GM21528 (cell line): ENCODE results near the gene REPS2.

Experiments
- ATAC-seq: cut with Tn5 transposase; IDR thresholded peaks from one replicate; pipeline ENCODE4 v1.9.1; 2021; ENCODE audit warnings: mild to moderate bottlenecking, moderate library complexity; ENCODE audit not compliant: unreplicated experiment, low FRiP score

Gene REPS2

DNA sequence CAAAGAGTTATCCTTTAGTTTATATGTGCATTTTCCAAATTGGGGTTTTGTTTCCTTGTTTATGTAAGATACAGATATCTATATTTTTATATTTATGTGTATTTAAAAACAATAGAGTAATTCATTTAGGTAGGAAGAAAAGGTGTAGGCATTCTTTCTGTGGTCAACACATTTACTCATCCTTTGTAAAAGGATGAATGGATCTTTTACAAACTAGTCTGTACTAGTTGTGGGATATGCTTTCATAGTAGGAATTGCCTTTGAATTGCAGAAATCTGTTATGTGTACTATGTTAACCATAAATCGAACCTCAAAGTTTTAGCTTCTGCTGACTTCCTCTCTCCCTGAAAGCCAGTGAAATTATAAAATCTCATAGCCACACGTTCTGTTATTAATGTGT is 128.5 kb downstream of the REPS2 start:
- ATAC-seq = no peak

GRCh38 chrX:17077361-17077760 is 130.9 kb downstream of the REPS2 start:
- no peak for ATAC-seq

- no peak for ATAC-seq
Observed at GRCh38 chrX:17078031-17078720, 131.7 kb downstream of the REPS2 start.

DNA sequence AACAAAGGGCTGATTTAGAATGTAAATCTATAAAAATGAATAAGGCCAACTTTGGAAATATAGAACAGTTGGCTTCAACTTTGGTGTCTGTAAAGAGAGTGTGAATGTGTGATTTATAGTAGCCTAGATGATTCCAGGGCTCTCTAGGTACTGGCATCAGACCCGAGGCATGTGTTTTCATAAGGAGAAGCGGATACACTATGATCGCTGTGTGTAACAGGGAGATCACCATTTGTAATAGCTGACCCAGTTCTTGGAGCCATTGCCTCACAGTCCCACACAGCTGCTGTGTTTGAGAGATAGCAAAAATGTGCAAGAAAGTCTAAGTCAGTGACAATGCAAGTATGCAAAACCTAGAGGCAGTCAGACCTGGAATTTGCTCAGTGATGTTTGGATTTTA is 135.1 kb downstream of the REPS2 start:
- no peak for ATAC-seq

DNA sequence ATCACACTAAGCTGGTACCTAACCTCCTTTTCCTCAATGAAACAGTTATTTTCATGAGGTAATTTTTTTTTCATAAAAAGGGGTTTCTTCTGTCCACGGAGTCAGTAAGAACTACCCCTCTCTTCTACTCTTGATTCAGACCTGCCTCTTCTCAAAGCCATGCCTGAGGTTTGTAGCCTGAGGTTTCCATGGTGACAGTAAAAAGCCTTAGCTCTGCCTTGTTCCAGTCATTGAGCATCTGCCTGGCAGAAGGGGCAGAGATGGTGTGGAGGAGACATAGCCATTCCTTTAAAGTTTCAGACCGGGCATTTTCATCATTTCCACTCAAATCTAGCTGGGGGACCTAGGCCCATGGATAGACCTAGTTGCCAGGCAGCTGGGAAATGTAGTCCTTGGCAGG is 135.5 kb downstream of the REPS2 start:
- ATAC-seq = no peak

- no peak for ATAC-seq
Observed at GRCh38 chrX:17082831-17083230, 136.4 kb downstream of the REPS2 start.

DNA sequence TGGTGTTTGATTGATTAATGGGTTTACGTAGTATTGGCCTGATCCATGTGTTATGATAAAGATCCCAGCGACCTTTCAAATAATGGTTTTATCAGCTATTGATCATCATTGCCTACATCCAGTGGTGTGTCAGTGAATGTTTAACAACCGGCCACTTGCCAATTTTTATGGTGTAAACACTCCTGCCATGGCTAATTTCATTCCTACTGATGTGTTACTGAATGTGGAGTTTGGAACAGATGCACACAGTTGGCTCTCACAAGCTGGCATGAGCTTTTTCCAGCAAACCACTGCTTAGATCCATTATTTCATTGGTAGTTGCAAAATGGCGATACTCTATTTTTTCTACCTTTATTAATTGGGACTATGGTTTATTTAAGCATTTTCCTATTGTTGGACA is 139.9 kb downstream of the REPS2 start:
- ATAC-seq = no peak

DNA sequence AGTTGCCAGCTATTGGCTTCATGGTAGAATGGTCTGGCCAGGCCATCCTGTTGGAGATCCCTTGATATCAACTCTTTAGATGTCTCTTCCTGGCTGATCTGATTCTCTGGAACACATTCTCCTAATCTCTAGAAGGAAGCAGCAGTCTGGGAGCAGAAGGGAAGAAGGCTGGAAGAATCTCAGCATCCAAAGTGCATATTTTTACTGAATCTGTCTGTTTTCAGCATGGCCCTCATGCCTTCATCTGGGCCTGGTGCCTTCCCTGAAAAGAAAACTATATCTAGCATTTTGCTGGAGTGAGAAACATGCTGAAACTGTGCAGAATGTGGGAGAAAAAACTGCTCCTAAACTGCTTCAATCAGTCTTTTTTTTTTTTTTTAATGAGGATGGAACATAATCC is 148.7 kb downstream of the REPS2 start:
- no peak for ATAC-seq

GRCh38 chrX:17098516-17099247 is 152.2 kb downstream of the REPS2 start:
- ATAC-seq = no peak

- ATAC-seq = no peak
Observed at GRCh38 chrX:17104433-17104832, 158.0 kb downstream of the REPS2 start.

DNA sequence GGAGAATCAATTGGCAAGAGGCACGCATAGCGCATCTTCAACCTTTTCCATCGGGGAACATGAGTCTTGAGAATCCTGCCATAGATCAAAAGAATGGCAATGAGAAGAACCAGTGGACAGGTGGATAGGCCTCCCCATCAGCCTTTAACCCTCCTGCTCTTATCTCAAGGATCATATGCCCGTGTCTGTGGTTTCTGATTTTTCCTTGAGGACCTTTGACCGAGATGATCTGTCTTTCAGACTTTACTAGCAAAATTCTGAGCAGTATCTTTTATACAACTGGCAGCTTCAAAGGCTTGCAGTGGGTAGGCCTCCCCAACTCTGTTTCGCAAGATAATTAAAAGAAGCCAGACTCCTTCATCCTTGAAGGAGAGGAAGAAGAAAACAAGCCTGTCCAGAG is 174.4 kb downstream of the REPS2 start:
- no peak for ATAC-seq

DNA sequence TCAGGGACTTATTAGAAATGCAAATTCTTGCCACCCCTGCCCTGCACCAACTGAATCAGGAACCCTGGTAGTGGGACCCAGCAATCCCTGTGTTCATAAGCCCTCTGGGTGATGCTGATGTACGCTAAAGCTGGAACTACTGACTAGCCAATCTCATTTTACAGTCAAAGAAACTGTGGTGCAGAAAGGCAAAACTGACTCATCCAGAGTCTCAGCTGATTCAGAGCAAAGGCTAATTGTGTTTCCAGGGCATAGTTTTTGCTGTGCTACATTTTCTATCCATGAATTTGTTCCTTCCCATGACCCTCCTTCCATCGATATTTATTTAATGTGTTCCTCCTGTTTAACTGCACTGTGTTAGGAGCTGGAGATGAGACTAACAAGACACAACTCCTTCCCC is 207.5 kb downstream of the REPS2 start:
- ATAC-seq = no peak

GRCh38 chrX:17160975-17161374 is 214.5 kb downstream of the REPS2 start:
- no peak for ATAC-seq

DNA sequence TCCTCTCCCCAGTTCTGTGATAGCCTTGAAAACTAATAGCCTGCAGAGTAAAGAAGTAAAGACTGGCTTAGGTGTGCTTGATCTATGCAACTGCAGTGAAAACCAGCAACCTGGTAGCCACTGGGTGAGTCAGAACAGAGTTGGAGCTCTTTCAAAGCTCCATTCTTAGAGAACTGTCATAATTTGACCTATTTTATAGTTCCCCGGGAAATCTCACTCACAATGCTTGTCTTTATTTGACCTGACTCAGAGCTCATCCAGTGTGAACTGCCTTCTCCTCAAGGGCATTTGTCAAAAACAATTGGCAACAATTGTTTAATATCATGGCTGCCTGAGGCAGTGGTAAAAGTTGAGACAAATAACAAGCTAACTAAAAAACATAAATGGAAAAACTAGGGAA is 215.5 kb downstream of the REPS2 start:
- no peak for ATAC-seq

DNA sequence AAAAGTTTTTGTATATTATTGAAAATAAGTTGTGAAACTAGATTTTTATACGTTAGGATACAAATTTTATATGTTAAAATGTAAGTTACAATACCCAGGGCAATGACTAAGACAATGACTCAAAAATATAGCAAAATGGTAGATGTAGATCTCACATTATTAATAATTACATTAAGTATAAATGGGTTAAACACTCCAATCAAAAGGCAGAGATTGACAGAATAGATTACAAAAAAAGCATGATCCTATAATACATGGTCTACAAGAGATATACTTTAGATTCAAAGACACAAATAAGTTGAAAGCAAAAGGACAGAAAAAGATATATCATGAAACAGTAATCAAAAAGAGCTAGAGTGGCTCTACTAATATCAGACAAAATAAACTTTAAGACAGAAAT is 217.6 kb downstream of the REPS2 start:
- no peak for ATAC-seq

GRCh38 chrX:17164941-17165340 is 218.5 kb downstream of the REPS2 start:
- ATAC-seq = no peak

- ATAC-seq = no peak
Observed at GRCh38 chrX:17167915-17168314, 221.5 kb downstream of the REPS2 start.

DNA sequence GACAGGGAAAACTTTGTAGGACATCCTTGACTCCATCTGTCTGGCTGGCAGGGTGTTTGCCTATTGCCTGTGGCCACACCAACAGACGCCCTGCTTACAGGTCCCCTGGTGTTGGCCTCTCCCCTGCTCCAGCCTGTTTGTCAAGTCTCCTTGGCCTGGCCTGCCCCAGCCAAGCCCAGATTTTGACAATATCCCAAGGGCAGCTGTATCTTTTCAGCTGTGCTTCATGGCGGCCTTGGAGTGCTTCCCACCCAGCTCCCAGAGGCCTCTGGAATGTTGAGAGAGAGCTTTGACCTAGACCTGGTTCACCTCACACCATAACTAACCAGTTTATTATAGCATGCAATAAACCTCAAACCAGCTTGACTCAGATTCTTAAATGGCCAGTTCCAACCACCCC is 224.5 kb downstream of the REPS2 start:
- no peak for ATAC-seq

GRCh38 chrX:17174671-17175070 is 228.2 kb downstream of the REPS2 start:
- ATAC-seq = no peak

GRCh38 chrX:17182317-17182716 is 235.9 kb downstream of the REPS2 start:
- ATAC-seq = no peak

DNA sequence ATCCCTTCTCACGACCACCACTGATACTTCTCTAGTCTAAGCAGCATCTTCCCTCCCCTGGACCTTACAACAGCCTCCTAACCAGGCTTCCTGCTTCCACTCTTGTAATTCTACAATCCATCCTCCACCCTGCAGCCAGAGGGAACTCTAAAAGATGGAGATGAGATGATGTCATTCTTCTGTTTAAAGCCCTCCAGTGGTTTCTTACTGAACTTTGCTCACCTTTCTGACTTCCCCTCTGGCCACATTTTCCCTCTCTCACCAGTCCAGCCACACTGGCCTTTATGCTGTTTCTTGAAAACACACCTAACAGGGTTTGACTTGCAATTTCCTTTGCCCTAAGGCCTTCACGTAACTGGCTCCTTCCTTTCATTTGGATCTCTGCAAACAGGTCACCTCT is 237.1 kb downstream of the REPS2 start:
- no peak for ATAC-seq

GRCh38 chrX:17185431-17185830 is 239.0 kb downstream of the REPS2 start:
- no peak for ATAC-seq
